HG02588 (cell line): ENCODE data around the gene SSX2IP.
A peak's percentile ranks its signal among the peaks of the same experiment; 100 is the strongest.
"Not testable (repeated sequence)": the region's sequence is repeated elsewhere in the genome, so short reads cannot be mapped to it uniquely, and the experiment has no call there.

ENCODE experiments used
- ATAC-seq: cut with Tn5 transposase; IDR thresholded peaks from one replicate; pipeline ENCODE4 v1.9.1; 2021; ENCODE audit warnings: mild to moderate bottlenecking, moderate library complexity; ENCODE audit not compliant: unreplicated experiment

The SSX2IP gene

GRCh38 chr1:84682047-84682446, 8.2 kb downstream of the SSX2IP start:
- no peak for ATAC-seq

GRCh38 chr1:84677415-84678099, 12.7 kb downstream of the SSX2IP start:
- ATAC-seq: no peak

GRCh38 chr1:84675631-84676030, 14.6 kb downstream of the SSX2IP start:
- no peak for ATAC-seq

- no peak for ATAC-seq
Observed at GRCh38 chr1:84675106-84675505, 15.2 kb downstream of the SSX2IP start.

- no peak for ATAC-seq
Observed at GRCh38 chr1:84674705-84675104, 15.6 kb downstream of the SSX2IP start.

GRCh38 chr1:84674021-84674420, 16.2 kb downstream of the SSX2IP start:
- no peak for ATAC-seq

GRCh38 chr1:84672080-84672854, 18.0 kb downstream of the SSX2IP start:
- no peak for ATAC-seq

GRCh38 chr1:84669831-84670230, 20.4 kb downstream of the SSX2IP start:
- ATAC-seq: no peak

GRCh38 chr1:84668185-84668584, 22.1 kb downstream of the SSX2IP start:
- no peak for ATAC-seq

- no peak for ATAC-seq
Observed at GRCh38 chr1:84665703-84666317, 24.5 kb downstream of the SSX2IP start.

- no peak for ATAC-seq
Observed at GRCh38 chr1:84653130-84653677, 37.1 kb downstream of the SSX2IP start.

- ATAC-seq: no peak
Observed at GRCh38 chr1:84644472-84644871, 45.8 kb downstream of the SSX2IP start.

GRCh38 chr1:84643183-84643582, 47.1 kb downstream of the SSX2IP start:
- ATAC-seq: no peak

GRCh38 chr1:84642774-84643173, 47.5 kb downstream of the SSX2IP start:
- no peak for ATAC-seq

GRCh38 chr1:84639731-84640130, 50.5 kb downstream of the SSX2IP start:
- ATAC-seq: not testable (repeated sequence)

- no peak for ATAC-seq
Observed at GRCh38 chr1:84635429-84635828, 54.8 kb downstream of the SSX2IP start.

GRCh38 chr1:84634536-84635205, 55.6 kb downstream of the SSX2IP start:
- ATAC-seq: no peak

- ATAC-seq: peak; percentile 60
Observed at GRCh38 chr1:84632673-84633434, 57.4 kb downstream of the SSX2IP start.

- no peak for ATAC-seq
Observed at GRCh38 chr1:84632137-84632536, 58.1 kb downstream of the SSX2IP start.

- no peak for ATAC-seq
Observed at GRCh38 chr1:84624876-84625275, 65.4 kb downstream of the SSX2IP start.
